CD4-positive, alpha-beta T cell (primary cell): ENCODE data around the gene RPS27. TPM values are rescaled to one million over a fixed set of nuclear protein-coding genes. Genes with fewer than 3 reads are reported as not detected.
A peak's percentile ranks its signal among the peaks of the same experiment; 100 is the strongest.

ENCODE experiments used
- ATAC-seq: fragments of 200-7000 bp; cut with Tn5 transposase; one replicate; pipeline ENCODE4 v1.10.0; 2022; ENCODE audit warnings: mild to moderate bottlenecking; ENCODE audit not compliant: poor library complexity
- CTCF ChIA-PET: fragments of 350-600 bp; sonication (Branson Sonifier 250); formaldehyde crosslinking; loops from one replicate; lab custom pipeline; 2021; ENCODE audit warnings: antibody characterized with exemption, inconsistent platforms; lab: Charles Lee
- POLR2A ChIA-PET: fragments of 350-600 bp; sonication (Branson Sonifier 250); formaldehyde crosslinking; loops from one replicate; lab custom pipeline; 2021; ENCODE audit warnings: antibody characterized with exemption, inconsistent platforms; lab: Charles Lee
- DNase-seq, 14 experiments: peaks; one replicate each; pipeline ENCODE4 v3.0.0-alpha.2; 2013 to 2020; ENCODE audit warnings: mixed read lengths in 2 of 14
- H3K27ac ChIP-seq, 2 donors: one replicate each; pipeline versions ENCODE4 v1.5.1 to v1.7.0; 2013; ENCODE audit warnings: low read length in 2 of 2, low read depth in 1 of 2, mild to moderate bottlenecking in 1 of 2
- H3K27me3 ChIP-seq, 2 experiments: 1 replicate in 1 of 2; 2 replicates in 1 of 2; pipeline versions ENCODE4 v1.6.1 to v1.7.0; 2013; ENCODE audit warnings: low read length in 2 of 2, control low read depth in 1 of 2, mild to moderate bottlenecking in 1 of 2, moderate library complexity in 1 of 2; ENCODE audit not compliant: insufficient read depth in 2 of 2, control insufficient read depth in 1 of 2
- H3K36me3 ChIP-seq: one replicate; pipeline ENCODE4 v1.6.1; 2013; ENCODE audit warnings: low read length, control low read depth; ENCODE audit not compliant: insufficient read depth
- H3K4me1 ChIP-seq: one replicate; pipeline ENCODE4 v1.6.1; 2013; ENCODE audit warnings: low read length, control low read depth; ENCODE audit not compliant: insufficient read depth
- H3K4me3 ChIP-seq: one replicate; pipeline ENCODE4 v1.5.1; 2013; ENCODE audit warnings: mild to moderate bottlenecking, low read length, moderate library complexity
- H3K9me3 ChIP-seq, 2 experiments: 1 replicate in 1 of 2; 2 replicates in 1 of 2; pipeline versions ENCODE4 v1.6.1 to v1.7.0; 2013; ENCODE audit warnings: low read length in 2 of 2, mild to moderate bottlenecking in 2 of 2, control low read depth in 1 of 2, moderate library complexity in 1 of 2; ENCODE audit not compliant: control insufficient read depth in 1 of 2, insufficient read depth in 1 of 2
- H3K27ac Mint-ChIP-seq: one replicate; pipeline ENCODE4 v1.8.0; 2020; ENCODE audit warnings: mixed read lengths
- H3K27me3 Mint-ChIP-seq: one replicate; pipeline ENCODE4 v1.8.0; 2021; ENCODE audit warnings: mixed read lengths
- H3K36me3 Mint-ChIP-seq: one replicate; pipeline ENCODE4 v1.8.0; 2021; ENCODE audit warnings: low read depth, mixed read lengths
- H3K4me1 Mint-ChIP-seq: one replicate; pipeline ENCODE4 v1.8.0; 2021; ENCODE audit warnings: low read depth, mixed read lengths
- H3K4me3 Mint-ChIP-seq: one replicate; pipeline ENCODE4 v1.8.0; 2020; ENCODE audit warnings: mild to moderate bottlenecking, mixed read lengths
- H3K9me3 Mint-ChIP-seq: one replicate; pipeline ENCODE4 v1.8.0; 2020; ENCODE audit warnings: mixed read lengths
- intact Hi-C, 2 experiments: fragments of 100-400 bp; cut with DNase I in 1 of 2; cut with micrococcal nuclease in 1 of 2; formaldehyde crosslinking; loops; one replicate each; pipeline versions ENCODE4 v1.15.1 to v1.9.0; 2023 to 2025; cut with DNase I, micrococcal nuclease
- total RNA-seq, 174 experiments: library from RNA in 2 of 174; stranded (reverse) in 2 of 174; gene quantifications; one replicate each; pipeline ENCODE4 v1.2.3 and lab custom pipeline; 2021 to 2026
- TF ChIP-seq, protein P1 (sequence below): fragments of 200-600 bp; IDR thresholded peaks from one replicate; pipeline ENCODE4 v1.8.0; 2022; ENCODE audit warnings: antibody characterized with exemption, mild to moderate bottlenecking

RPS27 gene
- total RNA-seq, 2 experiments from 2014 or later: 7,636 to 8,442 TPM

DNA sequence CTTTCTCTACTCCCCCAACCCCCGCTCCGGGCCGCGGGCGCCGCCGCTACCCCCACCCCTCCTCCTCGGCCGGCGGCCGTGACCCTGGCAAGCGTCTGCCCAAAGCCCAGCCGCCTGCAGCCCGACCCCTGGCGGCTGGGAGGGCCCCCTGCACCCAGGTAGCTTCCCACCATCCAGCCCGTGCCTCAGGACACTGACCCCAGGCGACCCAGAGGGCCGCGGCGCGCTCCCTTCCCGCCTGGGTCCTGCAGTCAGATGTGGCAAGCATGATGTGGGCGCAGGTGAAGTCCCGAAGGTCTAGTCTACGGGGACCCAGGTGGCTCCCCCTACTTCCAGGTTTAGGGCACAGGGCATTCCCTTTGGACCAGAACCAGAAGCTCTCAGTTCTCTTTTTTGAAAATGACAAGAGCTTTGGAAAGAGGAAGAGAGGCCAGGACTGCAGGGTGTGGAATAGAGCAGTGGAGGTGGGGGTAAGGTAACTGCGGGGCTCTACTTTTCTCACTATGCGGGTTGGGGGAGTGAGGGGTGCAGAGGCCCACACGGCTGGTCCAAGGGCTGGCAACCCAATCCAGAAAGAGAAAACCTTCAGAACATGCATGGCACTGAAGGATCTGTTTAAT lies 43.8 kb upstream of the RPS27 start, which contains the start of gene DENND4B:
Gene DENND4B, minus strand, starts transcription at position 97 of the 620 bp plus-strand sequence. CDS start 2,344 bp downstream, outside the sequence.
- Histone ChIP-seq H3K36me3 (peaks cover 67% of the 10 kb centered on the region), H3K27me3 (no peaks in the 10 kb centered on the region), H3K9me3 (no peaks in the 10 kb centered on the region), H3K27ac (peak within 1 kb of the TSS; percentile 92 to 94), H3K4me1 (peaks cover 50% of the 10 kb centered on the region), H3K4me3 (peak within 1 kb of the TSS; percentile 84)
- Mint-ChIP-seq H3K9me3 (no peaks in the 10 kb centered on the region), H3K4me1 (peaks cover 38% of the 10 kb centered on the region), H3K36me3 (peaks cover 82% of the 10 kb centered on the region), H3K27me3 (no peaks in the 10 kb centered on the region), H3K27ac (peak within 1 kb of the TSS; percentile 86), H3K4me3 (peak within 1 kb of the TSS; percentile 89)
- peak; percentile 55 to 89 (median 70) for DNase-seq
- ChIA-PET POLR2A (interaction anchor here (0.6 to 5.0 kb wide), 17 partner anchors 9 to 1247 kb away, joined by 3 to 143 read pairs (median 10); partner anchors contain the start of genes CHTOP, CREB3L4, CRTC2 and GATAD2B), CTCF (interaction anchor here (0.6 to 3.5 kb wide), 23 partner anchors 9 to 150 kb away, joined by 3 to 31 read pairs (median 4); partner anchors contain the start of genes CREB3L4, CRTC2, GATAD2B and JTB)
- intact Hi-C loops: loop anchor here in 1 of 2 experiments (1.0 to 2.0 kb wide), 3 partner anchors 12 to 149 kb away; partner anchors contain the start of gene CRTC2
- TF ChIP-seq, protein P1, sequence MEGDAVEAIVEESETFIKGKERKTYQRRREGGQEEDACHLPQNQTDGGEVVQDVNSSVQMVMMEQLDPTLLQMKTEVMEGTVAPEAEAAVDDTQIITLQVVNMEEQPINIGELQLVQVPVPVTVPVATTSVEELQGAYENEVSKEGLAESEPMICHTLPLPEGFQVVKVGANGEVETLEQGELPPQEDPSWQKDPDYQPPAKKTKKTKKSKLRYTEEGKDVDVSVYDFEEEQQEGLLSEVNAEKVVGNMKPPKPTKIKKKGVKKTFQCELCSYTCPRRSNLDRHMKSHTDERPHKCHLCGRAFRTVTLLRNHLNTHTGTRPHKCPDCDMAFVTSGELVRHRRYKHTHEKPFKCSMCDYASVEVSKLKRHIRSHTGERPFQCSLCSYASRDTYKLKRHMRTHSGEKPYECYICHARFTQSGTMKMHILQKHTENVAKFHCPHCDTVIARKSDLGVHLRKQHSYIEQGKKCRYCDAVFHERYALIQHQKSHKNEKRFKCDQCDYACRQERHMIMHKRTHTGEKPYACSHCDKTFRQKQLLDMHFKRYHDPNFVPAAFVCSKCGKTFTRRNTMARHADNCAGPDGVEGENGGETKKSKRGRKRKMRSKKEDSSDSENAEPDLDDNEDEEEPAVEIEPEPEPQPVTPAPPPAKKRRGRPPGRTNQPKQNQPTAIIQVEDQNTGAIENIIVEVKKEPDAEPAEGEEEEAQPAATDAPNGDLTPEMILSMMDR: peak; percentile 88
- peak; percentile 57 for ATAC-seq

DNA sequence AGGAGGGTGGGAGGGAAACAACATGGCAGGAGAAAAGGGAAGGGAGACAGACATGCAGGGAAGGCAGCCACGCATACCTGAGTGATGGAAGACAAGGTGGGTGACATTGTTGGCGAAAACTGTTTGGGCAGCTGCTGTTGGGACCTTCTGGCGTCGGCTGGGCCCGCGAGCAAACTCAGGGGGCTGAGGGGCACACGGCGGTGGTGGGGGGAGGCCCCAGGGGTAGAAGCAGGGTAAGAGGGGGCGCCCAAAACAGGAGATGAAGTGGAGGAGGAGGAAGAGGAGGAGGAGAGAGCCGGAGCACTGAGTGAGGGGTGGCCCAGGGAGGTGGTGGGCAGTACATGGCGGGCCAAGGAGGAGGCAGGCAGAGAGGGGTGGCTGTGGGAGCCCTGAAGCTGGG lies 39.4 kb upstream of the RPS27 start:
- peak overlapping the region; percentile 40 for H3K27ac Mint-ChIP-seq
- CTCF ChIA-PET: no interaction called here
- intact Hi-C loops: no loop called here

DNA sequence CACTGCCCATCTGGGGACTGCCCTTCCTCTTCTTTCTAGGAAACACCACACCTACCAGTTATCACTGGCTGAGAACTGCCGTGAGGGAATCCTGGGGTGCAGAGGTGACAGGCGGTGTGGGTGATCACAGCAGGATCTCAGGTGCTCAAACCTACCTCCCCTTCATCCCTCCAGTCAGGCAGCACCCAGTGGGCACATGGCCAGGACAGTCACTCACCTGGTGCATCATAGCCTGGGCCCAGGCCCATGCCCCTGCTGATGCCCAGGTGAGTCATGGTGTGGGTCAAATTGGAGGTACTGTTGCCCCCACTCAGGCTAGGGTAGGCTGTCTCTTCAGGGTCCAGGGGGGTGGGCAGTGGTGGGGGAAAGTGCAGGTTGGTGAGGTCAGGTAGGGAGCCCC lies 38.8 kb upstream of the RPS27 start:
- peak overlapping the region in 1 of 2 donors; percentile 31 for H3K27ac ChIP-seq
- H3K27me3 Mint-ChIP-seq: no peaks in the 10 kb centered on the region
- DNase-seq (no peak), ATAC-seq (no peak)
- ChIA-PET POLR2A (no interaction called here), CTCF (no interaction called here)
- TF ChIP-seq, protein P1: no peak
- H3K9me3 Mint-ChIP-seq: no peaks in the 10 kb centered on the region
- H3K27ac Mint-ChIP-seq: no peak overlapping the region
- no peak overlapping the region for H3K4me3 Mint-ChIP-seq
- H3K4me1 Mint-ChIP-seq: peaks cover 38% of the 10 kb centered on the region
- no peaks in the 10 kb centered on the region for H3K27me3 ChIP-seq
- peaks cover 74% of the 10 kb centered on the region for H3K36me3 ChIP-seq
- H3K36me3 Mint-ChIP-seq: peaks cover 71% of the 10 kb centered on the region
- intact Hi-C loops: no loop called here
- H3K4me3 ChIP-seq: no peak overlapping the region
- H3K9me3 ChIP-seq: no peaks in the 10 kb centered on the region
- peaks cover 45% of the 10 kb centered on the region for H3K4me1 ChIP-seq

More for the DNA sequence above, 39.4 kb upstream of the RPS27 start:
- no peaks in the 10 kb centered on the region for H3K9me3 ChIP-seq
- H3K27me3 ChIP-seq: no peaks in the 10 kb centered on the region
- Mint-ChIP-seq H3K4me1 (peaks cover 32% of the 10 kb centered on the region), H3K4me3 (no peak overlapping the region), H3K36me3 (peaks cover 70% of the 10 kb centered on the region), H3K9me3 (no peaks in the 10 kb centered on the region), H3K27me3 (no peaks in the 10 kb centered on the region)
- ATAC-seq: no peak
- H3K27ac ChIP-seq: no peak overlapping the region
- DNase-seq: no peak
- POLR2A ChIA-PET: no interaction called here
- H3K4me1 ChIP-seq: peaks cover 42% of the 10 kb centered on the region
- H3K36me3 ChIP-seq: peaks cover 74% of the 10 kb centered on the region
- H3K4me3 ChIP-seq: no peak overlapping the region
- TF ChIP-seq, protein P1: no peak
